GM18858 (cell line): ENCODE results near the gene NRARP.
"Not testable (repeated sequence)": the region's sequence is repeated elsewhere in the genome, so short reads cannot be mapped to it uniquely, and the experiment has no call there.

Source experiments
- ATAC-seq: cut with Tn5 transposase; IDR thresholded peaks from one replicate; pipeline ENCODE4 v1.9.1; 2021; ENCODE audit not compliant: unreplicated experiment

Gene NRARP

GRCh38 chr9:137265496-137266161 lies 36.4 kb downstream of the NRARP start:
- ATAC-seq = no peak

GRCh38 chr9:137264067-137264466 lies 38.0 kb downstream of the NRARP start:
- no peak for ATAC-seq

GRCh38 chr9:137263506-137263905 lies 38.6 kb downstream of the NRARP start:
- no peak for ATAC-seq

GRCh38 chr9:137262909-137263285 lies 39.2 kb downstream of the NRARP start:
- no peak for ATAC-seq

GRCh38 chr9:137262173-137262908 lies 39.7 kb downstream of the NRARP start:
- not testable (repeated sequence) for ATAC-seq

GRCh38 chr9:137256856-137257255 lies 45.2 kb downstream of the NRARP start:
- no peak for ATAC-seq

- no peak for ATAC-seq
Measured at GRCh38 chr9:137256362-137256761, 45.7 kb downstream of the NRARP start.

GRCh38 chr9:137255448-137256114 lies 46.5 kb downstream of the NRARP start:
- ATAC-seq = peak; percentile 31

GRCh38 chr9:137254624-137255447 lies 47.2 kb downstream of the NRARP start, which contains the start of gene NELFB:
TSS of gene NELFB (plus strand) at chr9:137255327.
- peak; percentile 44 for ATAC-seq

GRCh38 chr9:137253717-137254623 lies 48.1 kb downstream of the NRARP start:
- ATAC-seq = no peak

- no peak for ATAC-seq
Measured at GRCh38 chr9:137252555-137253506, 49.2 kb downstream of the NRARP start.

GRCh38 chr9:137251490-137252268 lies 50.4 kb downstream of the NRARP start:
- no peak for ATAC-seq

GRCh38 chr9:137251194-137251461 lies 50.9 kb downstream of the NRARP start, which contains the start of gene STPG3:
TSS of gene STPG3 (plus strand) at chr9:137251286. CDS start at chr9:137251287, 1 bp downstream.
- ATAC-seq = no peak

GRCh38 chr9:137250329-137251193 lies 51.5 kb downstream of the NRARP start:
- ATAC-seq = no peak
